Stimulated activated naive CD8-positive, alpha-beta T cell treated with anti-CD3 and anti-CD28 coated beads, Interleukin-15, Interleukin-2, amounts not matched to agents 100 ng/mL and 50 ng/mL, for 24 hours (primary cell): Measurements from ENCODE around the gene MAP10.
"Not testable (repeated sequence)": the region's sequence is repeated elsewhere in the genome, so short reads cannot be mapped to it uniquely, and the experiment has no call there.

Experiments
- H3K27ac Mint-ChIP-seq: one replicate; pipeline ENCODE4 v1.8.0; 2021; ENCODE audit warnings: mild to moderate bottlenecking, mixed read lengths
- H3K27me3 Mint-ChIP-seq: one replicate; pipeline ENCODE4 v1.8.0; 2021; ENCODE audit warnings: mixed read lengths
- H3K36me3 Mint-ChIP-seq: one replicate; pipeline ENCODE4 v1.8.0; 2021; ENCODE audit warnings: low read depth, mixed read lengths
- H3K4me1 Mint-ChIP-seq: one replicate; pipeline ENCODE4 v1.8.0; 2021; ENCODE audit warnings: low read depth, mixed read lengths
- H3K4me3 Mint-ChIP-seq: one replicate; pipeline ENCODE4 v1.8.0; 2021; ENCODE audit warnings: mild to moderate bottlenecking, mixed read lengths
- H3K9me3 Mint-ChIP-seq: one replicate; pipeline ENCODE4 v1.8.0; 2021; ENCODE audit warnings: mixed read lengths

Gene MAP10, protein sequence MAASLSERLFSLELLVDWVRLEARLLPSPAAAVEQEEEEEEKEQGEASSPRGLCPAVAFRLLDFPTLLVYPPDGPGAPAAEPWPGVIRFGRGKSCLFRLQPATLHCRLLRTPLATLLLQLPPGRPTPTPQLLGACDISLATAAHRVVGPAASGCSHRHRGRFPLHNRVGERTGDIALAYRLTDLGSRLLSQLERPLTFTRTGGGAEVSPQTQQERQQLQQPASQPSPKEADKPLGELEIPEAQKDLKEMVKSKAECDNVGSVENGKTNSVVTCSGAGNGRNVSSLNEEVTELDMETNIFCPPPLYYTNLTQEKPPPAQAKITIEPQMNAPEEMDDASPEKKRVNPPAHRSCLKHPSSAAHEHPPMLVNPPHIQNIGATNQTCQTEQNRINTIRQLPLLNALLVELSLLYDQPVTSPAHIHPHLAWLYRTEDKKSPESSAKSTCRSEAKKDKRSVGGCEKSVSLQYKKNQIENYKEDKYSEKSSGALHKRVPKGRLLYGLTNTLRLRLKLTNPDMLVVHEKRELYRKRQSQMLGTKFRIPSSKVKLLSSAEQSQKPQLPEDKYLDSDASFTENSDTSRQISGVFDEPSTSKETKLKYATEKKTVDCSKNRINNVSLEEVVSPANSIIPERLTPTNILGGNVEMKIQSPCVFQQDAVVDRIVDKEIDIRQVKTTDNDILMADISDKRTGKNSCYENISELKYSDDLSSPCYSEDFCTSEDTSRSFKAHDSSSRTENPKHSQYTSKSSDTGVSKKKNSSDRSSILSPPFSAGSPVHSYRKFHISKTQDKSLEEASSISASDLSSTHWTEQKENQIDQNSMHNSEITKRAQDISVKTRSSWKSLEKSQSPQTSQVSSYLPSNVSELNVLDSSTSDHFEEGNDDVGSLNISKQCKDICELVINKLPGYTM

DNA sequence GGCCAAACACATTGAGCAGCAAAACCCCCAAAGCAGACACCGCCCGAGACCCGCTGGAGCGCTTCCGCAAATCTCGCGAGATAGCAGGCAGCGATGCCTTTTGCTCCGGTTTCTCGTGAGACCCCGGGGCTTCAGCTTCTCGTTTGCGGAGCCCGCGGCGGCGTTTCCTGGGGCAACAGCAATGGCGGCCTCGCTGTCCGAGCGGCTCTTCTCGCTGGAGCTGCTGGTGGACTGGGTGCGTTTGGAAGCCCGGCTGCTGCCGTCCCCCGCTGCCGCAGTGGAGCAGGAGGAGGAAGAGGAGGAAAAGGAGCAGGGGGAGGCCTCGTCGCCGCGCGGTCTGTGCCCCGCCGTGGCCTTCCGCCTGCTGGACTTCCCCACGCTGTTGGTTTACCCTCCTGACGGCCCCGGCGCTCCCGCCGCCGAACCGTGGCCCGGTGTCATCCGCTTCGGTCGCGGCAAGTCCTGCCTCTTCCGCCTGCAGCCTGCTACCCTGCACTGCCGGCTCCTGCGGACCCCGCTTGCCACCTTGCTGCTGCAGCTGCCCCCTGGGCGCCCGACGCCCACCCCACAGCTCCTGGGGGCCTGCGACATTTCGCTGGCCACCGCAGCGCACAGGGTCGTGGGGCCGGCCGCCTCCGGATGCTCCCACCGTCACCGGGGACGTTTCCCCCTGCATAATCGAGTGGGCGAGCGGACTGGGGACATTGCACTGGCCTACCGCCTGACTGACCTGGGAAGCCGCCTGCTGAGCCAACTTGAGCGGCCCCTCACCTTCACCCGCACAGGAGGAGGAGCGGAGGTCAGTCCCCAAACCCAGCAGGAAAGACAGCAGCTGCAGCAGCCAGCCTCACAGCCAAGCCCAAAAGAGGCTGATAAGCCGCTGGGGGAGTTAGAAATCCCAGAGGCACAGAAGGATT is at the start of gene MAP10:
MAP10 (plus strand) TSS at position 148 of the 917 bp plus-strand sequence; CDS start at position 182, 34 bp downstream.
- peak within 1 kb of the TSS; percentile 86 for H3K27ac Mint-ChIP-seq
- H3K9me3 Mint-ChIP-seq, result peaks cover 31% of the 10 kb centered on the region
- H3K36me3 Mint-ChIP-seq, result peaks cover 14% of the 10 kb centered on the region
- no peaks in the 10 kb centered on the region for H3K27me3 Mint-ChIP-seq
- H3K4me3 Mint-ChIP-seq, result peak within 1 kb of the TSS; percentile 86
- H3K4me1 Mint-ChIP-seq, result peaks cover 20% of the 10 kb centered on the region

DNA sequence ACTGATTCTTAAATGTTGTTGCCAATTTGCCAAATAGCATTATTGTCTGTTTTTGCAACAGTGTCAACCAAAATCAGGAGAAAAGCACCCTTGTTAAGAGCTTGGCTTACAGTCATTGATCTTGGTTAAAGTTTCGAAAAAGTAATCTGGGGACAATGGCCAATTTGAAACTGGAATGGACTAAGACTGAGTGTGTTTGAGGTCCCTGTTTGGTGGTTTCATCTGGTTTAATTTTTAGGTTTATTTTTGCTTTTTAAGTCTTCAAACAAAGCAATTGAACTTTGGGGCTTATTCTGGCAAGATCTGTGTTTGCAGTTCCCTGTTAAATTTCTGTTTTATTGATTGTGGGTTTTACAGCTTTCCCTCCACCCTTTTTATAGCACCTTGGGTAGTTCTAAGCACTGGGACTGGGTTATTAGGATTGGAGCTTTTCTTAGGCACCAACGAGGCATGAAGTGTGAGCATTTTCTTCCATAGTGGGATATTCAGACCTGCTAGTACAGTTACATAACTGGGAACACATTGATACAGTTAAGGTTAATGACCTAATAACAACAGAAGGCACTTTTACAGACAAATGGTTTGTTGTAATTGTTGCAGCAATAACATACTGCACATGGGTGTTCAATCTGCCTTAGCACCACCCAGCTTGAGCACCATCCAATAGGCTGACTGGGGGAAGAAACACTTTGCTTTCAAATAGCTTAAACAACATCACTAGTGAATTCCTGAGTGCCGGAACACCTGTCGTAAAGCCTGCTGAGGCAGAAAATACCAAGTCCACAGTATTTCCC is 40.6 kb upstream of the MAP10 start:
- H3K4me1 Mint-ChIP-seq, result no peaks in the 10 kb centered on the region
- peaks cover 9% of the 10 kb centered on the region for H3K9me3 Mint-ChIP-seq

GRCh38 chr1:232765542-232765941 is 39.7 kb upstream of the MAP10 start:
- H3K4me3 Mint-ChIP-seq, result no peak overlapping the region
- peaks cover 9% of the 10 kb centered on the region for H3K9me3 Mint-ChIP-seq
- H3K36me3 Mint-ChIP-seq, result no peaks in the 10 kb centered on the region
- H3K27me3 Mint-ChIP-seq, result peaks cover 3% of the 10 kb centered on the region
- H3K4me1 Mint-ChIP-seq, result no peaks in the 10 kb centered on the region
- no peak overlapping the region for H3K27ac Mint-ChIP-seq

More for the DNA sequence above, 40.6 kb upstream of the MAP10 start:
- no peak overlapping the region for H3K4me3 Mint-ChIP-seq
- no peaks in the 10 kb centered on the region for H3K36me3 Mint-ChIP-seq
- peaks cover 3% of the 10 kb centered on the region for H3K27me3 Mint-ChIP-seq
- no peak overlapping the region for H3K27ac Mint-ChIP-seq

DNA sequence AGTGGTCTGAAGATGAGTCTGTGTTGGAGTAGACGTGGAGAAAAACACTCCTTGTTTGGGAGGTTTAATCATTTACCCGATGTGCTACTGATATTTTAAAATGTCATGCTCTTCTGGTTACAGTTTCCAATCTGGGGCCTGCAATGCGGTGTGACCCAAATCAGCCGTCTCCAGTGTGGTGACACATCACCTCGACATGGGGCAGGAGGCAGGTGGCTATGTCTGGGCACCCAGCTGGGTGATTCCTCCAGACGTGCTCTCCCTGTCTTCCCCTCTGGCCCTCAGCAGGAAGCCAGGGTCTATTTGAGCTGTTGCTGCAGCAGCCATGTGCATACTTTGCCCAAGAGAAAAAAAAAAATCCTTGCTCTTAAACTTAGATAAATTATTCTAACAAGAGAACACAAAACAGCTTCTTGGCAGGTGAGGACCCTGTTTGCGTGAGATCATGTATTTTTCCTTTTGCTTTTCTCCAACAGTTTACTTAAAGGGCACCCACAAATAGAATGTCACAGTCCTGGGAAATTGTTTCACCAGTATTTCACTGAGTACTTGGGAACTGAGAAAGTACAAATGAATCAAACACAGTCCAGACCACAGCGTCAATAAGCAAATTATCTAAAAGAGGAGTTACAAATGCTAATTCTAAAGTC is 38.9 kb upstream of the MAP10 start:
- H3K4me1 Mint-ChIP-seq, result no peaks in the 10 kb centered on the region
- no peaks in the 10 kb centered on the region for H3K36me3 Mint-ChIP-seq
- no peak overlapping the region for H3K4me3 Mint-ChIP-seq
- H3K27ac Mint-ChIP-seq, result no peak overlapping the region
- H3K27me3 Mint-ChIP-seq, result peaks cover 3% of the 10 kb centered on the region
- peaks cover 9% of the 10 kb centered on the region for H3K9me3 Mint-ChIP-seq

GRCh38 chr1:232766904-232767303 is 38.3 kb upstream of the MAP10 start:
- Mint-ChIP-seq H3K9me3 (peaks cover 9% of the 10 kb centered on the region), H3K4me1 (no peaks in the 10 kb centered on the region), H3K36me3 (no peaks in the 10 kb centered on the region), H3K27ac (no peak overlapping the region), H3K27me3 (peaks cover 3% of the 10 kb centered on the region), H3K4me3 (no peak overlapping the region)

DNA sequence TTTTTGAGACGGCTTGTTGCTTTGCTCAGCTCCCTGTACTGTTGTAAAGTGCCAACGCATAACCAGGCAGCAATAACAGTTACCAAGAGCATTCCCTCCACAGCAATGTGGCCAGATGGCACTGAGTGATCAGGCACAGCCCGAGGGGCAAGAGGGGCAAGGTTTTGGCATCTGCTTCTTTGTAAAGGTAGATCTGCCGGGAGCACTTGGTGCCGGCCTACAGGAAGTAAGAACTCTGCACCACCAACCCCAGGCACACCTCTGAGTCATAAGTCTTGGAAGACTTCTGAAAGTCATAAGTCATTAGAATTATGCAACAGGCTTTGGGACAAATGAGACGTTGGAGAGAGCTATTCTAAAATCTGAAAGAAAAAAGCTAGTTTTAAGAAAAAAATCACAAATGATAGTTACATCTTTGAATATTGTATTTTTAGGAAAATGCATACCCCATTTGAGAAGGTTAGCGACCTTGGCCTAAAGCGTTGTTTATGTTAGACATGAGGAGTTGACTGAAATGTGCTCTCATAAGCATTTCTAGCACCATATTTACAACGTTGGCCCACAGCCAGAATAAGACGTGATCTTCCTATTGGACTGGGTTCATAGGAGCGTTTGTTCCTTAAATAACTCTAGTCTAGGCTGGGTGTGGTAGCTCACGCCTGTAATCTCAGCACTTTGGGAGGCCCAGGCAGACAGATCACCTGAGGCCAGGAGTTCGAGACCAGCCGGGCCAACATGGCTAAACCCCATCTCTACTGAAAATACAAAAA is 37.7 kb upstream of the MAP10 start:
- H3K4me3 Mint-ChIP-seq, result no peak overlapping the region
- peaks cover 9% of the 10 kb centered on the region for H3K9me3 Mint-ChIP-seq
- H3K4me1 Mint-ChIP-seq, result no peaks in the 10 kb centered on the region
- no peak overlapping the region for H3K27ac Mint-ChIP-seq
- H3K36me3 Mint-ChIP-seq, result no peaks in the 10 kb centered on the region
- peaks cover 3% of the 10 kb centered on the region for H3K27me3 Mint-ChIP-seq

- Mint-ChIP-seq H3K4me3 (no peak overlapping the region), H3K27me3 (no peaks in the 10 kb centered on the region), H3K27ac (no peak overlapping the region), H3K9me3 (peaks cover 6% of the 10 kb centered on the region), H3K36me3 (no peaks in the 10 kb centered on the region), H3K4me1 (no peaks in the 10 kb centered on the region)
Measured at GRCh38 chr1:232768793-232769192, 36.4 kb upstream of the MAP10 start.

DNA sequence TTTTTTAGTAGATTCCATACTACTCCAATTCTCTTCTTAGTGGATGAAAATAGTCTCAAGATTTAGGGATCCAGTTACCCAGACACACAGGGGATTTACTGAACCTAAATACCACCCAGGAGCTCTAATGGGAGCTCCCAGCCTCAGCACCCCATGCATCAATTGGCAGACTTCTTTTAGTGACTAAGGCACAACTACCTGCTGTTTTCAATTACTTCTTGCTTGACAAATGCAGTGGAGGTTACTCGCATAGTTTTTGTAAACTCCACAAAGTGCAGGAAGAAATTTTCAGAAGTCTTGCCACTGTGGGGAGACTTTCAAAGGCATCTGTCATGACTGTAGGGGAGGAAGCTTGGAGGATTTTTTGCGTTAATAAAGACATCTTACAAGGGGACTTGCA is 35.5 kb upstream of the MAP10 start:
- Mint-ChIP-seq H3K4me3 (no peak overlapping the region), H3K27ac (no peak overlapping the region), H3K27me3 (no peaks in the 10 kb centered on the region), H3K4me1 (no peaks in the 10 kb centered on the region), H3K36me3 (no peaks in the 10 kb centered on the region), H3K9me3 (no peaks in the 10 kb centered on the region)

DNA sequence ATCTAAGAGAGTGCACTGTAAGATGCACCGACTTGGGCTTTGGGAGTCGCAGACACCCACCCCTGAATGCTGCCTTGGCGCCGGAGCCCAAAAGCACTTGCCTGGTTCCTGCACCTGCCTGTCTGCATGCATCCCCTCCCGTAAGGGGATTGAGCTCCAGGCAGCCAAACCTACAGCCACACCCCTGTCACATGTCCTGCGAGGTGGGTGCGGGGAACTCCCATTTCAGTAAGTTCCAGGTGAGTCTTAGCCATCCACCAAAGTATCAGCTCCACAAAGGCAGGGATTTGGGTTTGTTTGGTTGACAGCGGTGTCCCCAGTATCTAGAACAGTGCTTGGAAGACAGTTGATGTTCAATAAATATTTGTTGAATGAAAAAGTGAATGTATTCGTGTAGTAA is 31.5 kb upstream of the MAP10 start:
- no peak overlapping the region for H3K27ac Mint-ChIP-seq
- no peaks in the 10 kb centered on the region for H3K36me3 Mint-ChIP-seq
- no peaks in the 10 kb centered on the region for H3K27me3 Mint-ChIP-seq
- H3K9me3 Mint-ChIP-seq, result no peaks in the 10 kb centered on the region
- H3K4me3 Mint-ChIP-seq, result no peak overlapping the region
- H3K4me1 Mint-ChIP-seq, result no peaks in the 10 kb centered on the region

DNA sequence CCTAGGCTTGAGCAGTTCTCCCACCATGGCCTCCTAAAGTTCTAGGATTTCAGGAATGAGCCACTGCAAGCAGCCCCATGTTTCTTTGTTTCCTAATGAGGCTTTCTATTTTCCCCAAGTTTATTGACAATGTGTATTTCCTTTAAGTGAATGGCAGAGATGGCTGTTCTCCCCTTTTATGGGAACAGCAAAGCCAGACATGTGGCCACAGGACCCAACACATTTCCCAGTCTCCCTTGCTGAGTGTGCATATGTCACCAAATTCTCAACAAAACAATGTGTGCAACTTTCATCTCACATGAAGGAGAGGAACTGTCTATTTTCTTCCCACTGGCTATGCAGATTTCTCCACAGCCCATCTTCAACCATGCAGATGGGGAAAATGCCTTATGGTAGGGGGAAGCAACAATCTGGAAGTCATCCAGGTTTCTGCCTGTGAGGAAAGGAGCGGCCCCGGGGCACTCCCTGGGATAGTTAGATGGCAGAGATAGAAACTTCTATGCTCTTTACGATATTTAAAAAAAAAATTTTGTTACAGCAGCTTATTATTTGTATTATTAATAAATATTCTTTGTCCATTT is 28.6 kb upstream of the MAP10 start:
- Mint-ChIP-seq H3K4me1 (no peaks in the 10 kb centered on the region), H3K27ac (no peak overlapping the region)

DNA sequence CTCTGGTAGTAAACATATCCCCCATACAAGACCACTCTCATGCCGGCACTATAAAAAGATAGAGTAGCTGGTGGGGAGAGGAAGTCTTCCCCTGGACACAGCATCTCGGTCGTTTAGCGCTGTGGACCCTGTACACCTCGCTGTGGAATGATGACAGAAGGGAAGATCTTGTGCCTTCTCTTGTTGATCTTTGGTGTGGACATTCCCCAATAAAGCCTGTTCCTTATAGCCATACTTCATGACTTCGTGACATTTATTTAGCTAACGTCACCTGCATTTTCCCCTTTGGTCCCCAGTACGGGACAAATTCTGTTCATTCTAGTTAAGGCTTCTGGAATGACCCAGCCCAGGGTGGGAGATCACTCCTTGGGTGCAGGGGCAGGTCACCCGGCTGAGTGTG is 24.9 kb upstream of the MAP10 start:
- H3K4me3 Mint-ChIP-seq, result no peak overlapping the region
- H3K4me1 Mint-ChIP-seq, result no peaks in the 10 kb centered on the region
- H3K36me3 Mint-ChIP-seq, result no peaks in the 10 kb centered on the region
- no peaks in the 10 kb centered on the region for H3K9me3 Mint-ChIP-seq
- no peaks in the 10 kb centered on the region for H3K27me3 Mint-ChIP-seq
- no peak overlapping the region for H3K27ac Mint-ChIP-seq

More for the DNA sequence above, 28.6 kb upstream of the MAP10 start:
- H3K9me3 Mint-ChIP-seq, result no peaks in the 10 kb centered on the region
- H3K4me3 Mint-ChIP-seq, result no peak overlapping the region
- H3K36me3 Mint-ChIP-seq, result no peaks in the 10 kb centered on the region
- no peaks in the 10 kb centered on the region for H3K27me3 Mint-ChIP-seq

DNA sequence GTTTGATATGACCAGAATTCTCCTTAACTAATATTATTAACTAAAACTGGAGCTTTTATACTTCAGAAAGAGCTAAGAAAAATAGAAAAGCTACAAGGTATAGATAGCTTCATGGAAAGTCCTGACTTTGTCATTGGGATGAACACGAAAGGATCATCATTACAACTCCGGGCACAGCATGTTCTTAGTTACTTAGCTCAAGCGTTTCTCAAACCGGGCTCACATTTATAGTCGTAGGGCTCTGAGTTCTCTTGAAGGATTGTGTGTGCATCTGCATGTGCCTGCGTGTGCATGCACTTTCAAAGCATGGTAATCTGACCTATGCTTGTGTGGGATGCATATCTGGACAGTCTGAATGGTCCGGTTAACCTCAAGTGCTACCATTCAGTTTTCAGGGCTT is 20.4 kb upstream of the MAP10 start:
- H3K9me3 Mint-ChIP-seq, result no peaks in the 10 kb centered on the region
- H3K4me3 Mint-ChIP-seq, result no peak overlapping the region
- H3K36me3 Mint-ChIP-seq, result no peaks in the 10 kb centered on the region
- no peaks in the 10 kb centered on the region for H3K27me3 Mint-ChIP-seq
- H3K27ac Mint-ChIP-seq, result no peak overlapping the region
- peaks cover 10% of the 10 kb centered on the region for H3K4me1 Mint-ChIP-seq

DNA sequence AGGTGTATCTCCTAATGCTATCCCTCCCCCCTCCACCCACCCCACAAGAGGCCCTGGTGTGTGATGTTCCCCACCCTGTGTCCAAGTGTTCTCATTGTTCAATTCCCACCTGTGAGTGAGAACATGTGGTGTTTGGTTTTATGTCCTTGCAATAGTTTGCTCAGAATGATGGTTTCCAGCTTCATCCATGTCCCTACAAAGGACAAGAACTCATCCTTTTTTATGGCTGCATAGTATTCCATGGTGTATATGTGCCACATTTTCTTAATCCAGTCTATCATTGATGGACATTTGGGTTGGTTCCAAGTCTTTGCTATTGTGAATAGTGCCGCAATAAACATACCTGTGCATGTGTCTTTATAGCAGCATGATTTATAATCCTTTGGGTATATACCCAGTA is 19.6 kb upstream of the MAP10 start:
- not testable (repeated sequence) for H3K36me3 Mint-ChIP-seq
- peaks cover 10% of the 10 kb centered on the region for H3K4me1 Mint-ChIP-seq

More for the DNA sequence above, 19.6 kb upstream of the MAP10 start:
- H3K4me3 Mint-ChIP-seq, H3K27ac Mint-ChIP-seq, H3K27me3 Mint-ChIP-seq, H3K9me3 Mint-ChIP-seq: not testable (repeated sequence)
